ENCODE data around the gene SRF. TPM values are rescaled to one million over a fixed set of nuclear protein-coding genes. Genes with fewer than 3 reads are reported as not detected.

SRF gene
- total RNA-seq, 4 donors from 2014 or later = 14.8 to 25.8 (median 25.5) TPM

DNA sequence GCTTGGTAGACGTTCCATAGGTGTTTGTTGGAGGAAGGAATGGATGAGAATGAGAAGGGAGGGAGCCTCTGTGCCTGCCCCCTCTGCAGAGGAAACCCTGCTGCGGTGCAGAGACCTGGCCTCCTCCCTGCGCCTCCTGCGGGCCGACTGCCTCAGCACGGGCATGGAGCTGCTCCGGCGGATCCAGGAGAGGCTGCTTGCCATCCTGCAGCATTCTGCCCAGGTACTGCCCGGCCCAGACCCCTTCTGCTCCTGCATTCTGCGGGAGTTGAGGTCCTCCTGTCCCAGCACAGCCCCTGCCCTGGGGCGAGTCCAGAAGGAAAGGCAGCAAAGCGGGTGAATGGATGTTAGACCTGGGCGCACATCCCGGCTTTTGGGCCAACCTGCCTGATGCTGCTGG, 52.1 kb downstream of the SRF start:
- DNase-seq (ENCODE audit: low spot score in 2 of 2) = no peak
- TF ChIP-seq, protein P1, sequence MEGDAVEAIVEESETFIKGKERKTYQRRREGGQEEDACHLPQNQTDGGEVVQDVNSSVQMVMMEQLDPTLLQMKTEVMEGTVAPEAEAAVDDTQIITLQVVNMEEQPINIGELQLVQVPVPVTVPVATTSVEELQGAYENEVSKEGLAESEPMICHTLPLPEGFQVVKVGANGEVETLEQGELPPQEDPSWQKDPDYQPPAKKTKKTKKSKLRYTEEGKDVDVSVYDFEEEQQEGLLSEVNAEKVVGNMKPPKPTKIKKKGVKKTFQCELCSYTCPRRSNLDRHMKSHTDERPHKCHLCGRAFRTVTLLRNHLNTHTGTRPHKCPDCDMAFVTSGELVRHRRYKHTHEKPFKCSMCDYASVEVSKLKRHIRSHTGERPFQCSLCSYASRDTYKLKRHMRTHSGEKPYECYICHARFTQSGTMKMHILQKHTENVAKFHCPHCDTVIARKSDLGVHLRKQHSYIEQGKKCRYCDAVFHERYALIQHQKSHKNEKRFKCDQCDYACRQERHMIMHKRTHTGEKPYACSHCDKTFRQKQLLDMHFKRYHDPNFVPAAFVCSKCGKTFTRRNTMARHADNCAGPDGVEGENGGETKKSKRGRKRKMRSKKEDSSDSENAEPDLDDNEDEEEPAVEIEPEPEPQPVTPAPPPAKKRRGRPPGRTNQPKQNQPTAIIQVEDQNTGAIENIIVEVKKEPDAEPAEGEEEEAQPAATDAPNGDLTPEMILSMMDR (IDR thresholded peaks at IDR 0.05) = no peak
- TF ChIP-seq POLR2A (IDR thresholded peaks at IDR 0.05) = no peak
- 83 to 89% methylated on average over 14 of the region's 14 CpGs for WGBS, 2 donors
- intact Hi-C loops (cut with DNase I; ENCODE audit: low total_unique reads) = no loop called here
- H3K4me3 ChIP-seq (ENCODE audit: low read depth, poor library complexity, severe bottlenecking) = no peak overlapping the region

GRCh38 chr6:43226192-43226851, 55.3 kb downstream of the SRF start:
- TF ChIP-seq, protein P1 (IDR thresholded peaks at IDR 0.05) = no peak
- no peak for TF ChIP-seq POLR2A (IDR thresholded peaks at IDR 0.05)

GRCh38 chr6:43228951-43229802, 58.1 kb downstream of the SRF start, which contains the start of gene DNPH1:
Gene DNPH1 (minus strand): TSS chr6:43229481. CDS start chr6:43229456, 25 bp downstream.
- intact Hi-C loops (cut with DNase I; ENCODE audit: low total_unique reads) = no loop called here
- TF ChIP-seq, protein P1 (IDR thresholded peaks at IDR 0.05) = no peak
- no peak for TF ChIP-seq POLR2A (IDR thresholded peaks at IDR 0.05)
- peak within 1 kb of the TSS; percentile 43 for H3K4me3 ChIP-seq (ENCODE audit: low read depth, poor library complexity, severe bottlenecking)
- WGBS, 2 donors = 2 to 7% methylated on average over 24 to 77 of the region's 82 CpGs
- DNase-seq (ENCODE audit: low spot score in 2 of 2) = peak; percentile 43 to 95

More at GRCh38 chr6:43226192-43226851, 55.3 kb downstream of the SRF start:
- intact Hi-C loops (cut with DNase I; ENCODE audit: low total_unique reads) = no loop called here
- DNase-seq (ENCODE audit: low spot score in 2 of 2) = no peak
- WGBS, 2 donors = 92 to 93% methylated on average over 11 of the region's 11 CpGs
- H3K4me3 ChIP-seq (ENCODE audit: low read depth, poor library complexity, severe bottlenecking) = no peak overlapping the region

DNA sequence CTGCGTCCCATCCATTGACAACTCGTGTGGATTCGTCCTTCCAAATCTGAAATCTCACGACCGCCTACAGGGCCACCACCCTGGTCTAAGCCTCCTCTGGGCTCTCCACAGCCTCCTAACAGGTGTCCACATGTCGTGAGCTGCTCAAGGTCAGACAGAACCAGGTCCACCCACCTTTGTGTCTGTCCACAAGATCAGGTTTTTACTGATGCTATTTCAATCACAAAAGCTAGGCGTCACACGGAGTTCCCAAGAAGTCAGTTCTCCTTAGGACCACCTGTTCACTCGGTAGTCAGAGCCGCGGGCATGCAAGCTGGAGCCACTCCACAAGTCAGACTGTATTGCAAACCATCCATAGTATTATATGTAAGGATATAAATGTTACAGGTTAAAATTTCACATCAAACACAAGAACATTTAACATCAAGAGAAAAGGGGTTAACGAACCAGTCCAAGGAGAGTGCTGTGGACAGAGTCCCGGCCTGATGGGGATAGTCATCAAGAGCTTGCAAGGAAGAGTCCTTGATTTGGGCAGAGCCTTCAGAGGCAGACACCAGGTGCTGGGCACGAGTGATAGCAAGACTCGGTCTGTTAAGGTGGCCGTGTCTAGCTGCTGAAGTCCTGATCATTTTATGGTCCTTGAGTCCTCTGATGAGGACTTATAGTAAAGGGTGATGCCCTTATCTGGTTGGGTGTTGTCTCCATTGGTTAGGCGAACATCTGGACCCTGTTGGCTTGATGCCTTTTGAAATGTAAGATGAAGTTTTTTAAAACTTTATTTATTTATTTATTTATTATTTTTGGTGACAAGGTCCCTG, 58.9 kb downstream of the SRF start:
- intact Hi-C loops (cut with DNase I; ENCODE audit: low total_unique reads) = no loop called here
- TF ChIP-seq POLR2A (IDR thresholded peaks at IDR 0.05) = no peak
- H3K4me3 ChIP-seq (ENCODE audit: low read depth, poor library complexity, severe bottlenecking) = no peak overlapping the region
- DNase-seq (ENCODE audit: low spot score in 2 of 2) = no peak
- WGBS, 2 donors = 71 to 77% methylated on average over 17 of the region's 17 CpGs

GRCh38 chr6:43231053-43231452, 60.0 kb downstream of the SRF start:
- TF ChIP-seq, protein P1 (IDR thresholded peaks at IDR 0.05) = no peak
- TF ChIP-seq POLR2A (IDR thresholded peaks at IDR 0.05) = no peak
- WGBS, 2 donors = 94% methylated on average over 4 of the region's 4 CpGs

More at GRCh38 chr6:43231053-43231452, 60.0 kb downstream of the SRF start:
- DNase-seq (ENCODE audit: low spot score in 2 of 2) = no peak
- no peak overlapping the region for H3K4me3 ChIP-seq (ENCODE audit: low read depth, poor library complexity, severe bottlenecking)
- intact Hi-C loops (cut with DNase I; ENCODE audit: low total_unique reads) = no loop called here

Other genes with a start within 250 kb of the SRF start
- 10 to 100 TPM; 15.6 to 28.9 (median 19.7) TPM for gene CNPY3, start 241.8 kb upstream of the SRF start, total RNA-seq
- 1 to 10 TPM in 1 of 4 donors, under 1 TPM in 3; 0.25 to 1.4 (median 0.60) TPM for gene GNMT, start 210.5 kb upstream of the SRF start, total RNA-seq
- 10 to 100 TPM; 13.9 to 37.6 (median 25.7) TPM for gene PEX6, start 192.1 kb upstream of the SRF start, total RNA-seq
- 10 to 100 TPM; 26.3 to 49.4 (median 40.8) TPM for gene PPP2R5D, start 186.7 kb upstream of the SRF start, total RNA-seq
- gene MEA1, start 157.3 kb upstream of the SRF start, total RNA-seq = 10 to 100 TPM; 59.5 to 99.9 (median 77.5) TPM
- 10 to 100 TPM; 75.1 to 84.7 (median 79.6) TPM for gene KLHDC3, start 157.0 kb upstream of the SRF start, total RNA-seq
- gene RRP36, start 149.6 kb upstream of the SRF start, total RNA-seq = 10 to 100 TPM; 38.5 to 61.9 (median 56.7) TPM
- gene CUL7, start 117.4 kb upstream of the SRF start, total RNA-seq = 10 to 100 TPM; 11.8 to 18.2 (median 13.6) TPM
- 10 to 100 TPM; 19.0 to 37.9 (median 27.3) TPM for gene MRPL2, start 111.8 kb upstream of the SRF start, total RNA-seq
- 10 to 100 TPM; 18.0 to 25.7 (median 21.3) TPM for gene KLC4, start 111.6 kb upstream of the SRF start, total RNA-seq
- gene PTK7, start 95.0 kb upstream of the SRF start, total RNA-seq = 10 to 100 TPM; 40.9 to 51.9 (median 49.7) TPM
- gene CUL9, start 10.9 kb downstream of the SRF start, total RNA-seq = 10 to 100 TPM; 38.7 to 64.4 (median 47.4) TPM
- 10 to 100 TPM; 48.5 to 77.0 (median 61.2) TPM for gene DNPH1, start 58.2 kb downstream of the SRF start, total RNA-seq
- under 1 TPM in 1 of 4 donors, not detected in 3; 0.08 TPM for gene TTBK1, start 72.2 kb downstream of the SRF start, total RNA-seq
- not detected for gene SLC22A7, start 127.0 kb downstream of the SRF start, total RNA-seq
- 1 to 10 TPM in 1 of 4 donors, under 1 TPM in 1, not detected in 2; 0.30 to 4.5 TPM for gene CRIP3, start 137.6 kb downstream of the SRF start, total RNA-seq
- 10 to 100 TPM in 3 of 4 donors, 1 to 10 TPM in 1; 9.6 to 22.9 (median 18.1) TPM for gene ZNF318, start 198.4 kb downstream of the SRF start, total RNA-seq